IMR-90 (cell line): ENCODE measurements around the gene KCNMA1. TPM values are rescaled to one million over a fixed set of nuclear protein-coding genes. Genes with fewer than 3 reads are reported as not detected.

Source experiments
- ATAC-seq: fragments of 200-7000 bp; cut with Tn5 transposase; 2 replicates; pipeline ENCODE4 v1.9.1; 2020; ENCODE audit warnings: low read depth, mild to moderate bottlenecking, moderate library complexity
- BruUV-seq: library from RNA; stranded (reverse); fragments of 400-500 nt; replicated peaks from 2 replicates; lab custom pipeline; 2021; lab: Mats Ljungman, UMichigan
- CTCF ChIA-PET: fragments of 300-600 bp; formaldehyde crosslinking; extraction: SDS; loops from one replicate; lab custom pipeline; 2021; ENCODE audit warnings: antibody characterized with exemption; lab: Yijun Ruan, JAX
- POLR2A ChIA-PET: fragments of 300-600 bp; sonication (Branson Sonifier 250); formaldehyde crosslinking; loops from one replicate; lab custom pipeline; 2022; ENCODE audit warnings: antibody characterized with exemption; ENCODE audit not compliant: unreplicated experiment; lab: Charles Lee
- DNase-seq: peaks from one replicate; pipeline ENCODE4 v3.0.0; 2013
- H2AFZ ChIP-seq: replicated peaks from 2 replicates; pipeline ENCODE3; 2013; ENCODE audit warnings: low read length, mild to moderate bottlenecking; ENCODE audit not compliant: poor library complexity
- H2AK5ac ChIP-seq: 2 replicates; pipeline ENCODE4 v1.6.1; 2013; ENCODE audit warnings: low read depth, low read length, inconsistent platforms
- H2AK9ac ChIP-seq: replicated peaks from 2 replicates; pipeline ENCODE3; 2013; ENCODE audit warnings: mild to moderate bottlenecking, low read depth, low read length, moderate library complexity; ENCODE audit not compliant: poor library complexity
- H2BK120ac ChIP-seq: 2 replicates; pipeline ENCODE4 v1.6.1; 2013; ENCODE audit warnings: low read depth, low read length, inconsistent platforms
- H2BK15ac ChIP-seq: 3 replicates; pipeline ENCODE4 v1.6.1; 2013; ENCODE audit warnings: low read depth, low read length, inconsistent platforms
- H2BK20ac ChIP-seq: 2 replicates; pipeline ENCODE4 v1.6.1; 2013; ENCODE audit warnings: low read depth, mild to moderate bottlenecking, inconsistent platforms, low read length, moderate library complexity
- H2BK5ac ChIP-seq: 2 replicates; pipeline ENCODE4 v1.6.1; 2013; ENCODE audit warnings: mild to moderate bottlenecking, low read depth, low read length, inconsistent platforms; ENCODE audit not compliant: poor library complexity, severe bottlenecking
- H3K14ac ChIP-seq: replicated peaks from 2 replicates; pipeline ENCODE4 v1.6.1; 2013; ENCODE audit warnings: low read depth, low read length, inconsistent platforms
- H3K18ac ChIP-seq: 2 replicates; pipeline ENCODE4 v1.6.1; 2013; ENCODE audit warnings: low read depth, low read length, control low read depth
- H3K23ac ChIP-seq: 2 replicates; pipeline ENCODE4 v1.6.1; 2013; ENCODE audit warnings: low read depth, low read length, inconsistent platforms
- H3K27ac ChIP-seq: 2 replicates; pipeline ENCODE4 v1.5.1; 2013; ENCODE audit warnings: mild to moderate bottlenecking, control low read depth, low read length; ENCODE audit not compliant: insufficient read depth
- H3K27me3 ChIP-seq: 2 replicates; pipeline ENCODE4 v1.6.1; 2013; ENCODE audit warnings: low read length; ENCODE audit not compliant: control insufficient read depth, insufficient read depth
- H3K36me3 ChIP-seq: 2 replicates; pipeline ENCODE4 v1.6.1; 2013; ENCODE audit warnings: low read length, mixed read lengths; ENCODE audit not compliant: control insufficient read depth, insufficient read depth
- H3K4ac ChIP-seq: 2 replicates; pipeline ENCODE4 v1.6.1; 2013; ENCODE audit warnings: low read depth, low read length, inconsistent platforms
- H3K4me1 ChIP-seq: 2 replicates; pipeline ENCODE4 v1.6.1; 2013; ENCODE audit warnings: low read length, mixed read lengths; ENCODE audit not compliant: control insufficient read depth, insufficient read depth
- H3K4me2 ChIP-seq: 2 replicates; pipeline ENCODE4 v1.6.1; 2013; ENCODE audit warnings: low read depth, mild to moderate bottlenecking, control low read depth, low read length, moderate library complexity
- H3K4me3 ChIP-seq: 2 replicates; pipeline ENCODE4 v1.5.1; 2013; ENCODE audit warnings: low read depth, mild to moderate bottlenecking, control low read depth, low read length, moderate library complexity; ENCODE audit not compliant: insufficient read depth
- H3K56ac ChIP-seq: 2 replicates; pipeline ENCODE4 v1.6.1; 2013; ENCODE audit warnings: low read length, inconsistent platforms; ENCODE audit not compliant: insufficient read depth; ENCODE audit errors: extremely low read depth
- H3K79me1 ChIP-seq, 2 experiments: 2 replicates each; pipeline ENCODE4 v1.6.1; 2013; ENCODE audit warnings: low read length in 2 of 2, inconsistent platforms in 1 of 2, low read depth in 1 of 2
- H3K9ac ChIP-seq: 2 replicates; pipeline ENCODE4 v1.6.1; 2013; ENCODE audit warnings: low read depth, low read length, control low read depth
- H3K9me1 ChIP-seq: 2 replicates; pipeline ENCODE4 v1.6.1; 2013; ENCODE audit warnings: low read length, inconsistent platforms; ENCODE audit not compliant: insufficient read depth
- H3K9me3 ChIP-seq: 2 replicates; pipeline ENCODE4 v1.6.1; 2013; ENCODE audit warnings: low read length; ENCODE audit not compliant: control insufficient read depth, insufficient read depth
- H4K20me1 ChIP-seq: 2 replicates; pipeline ENCODE4 v1.6.1; 2013; ENCODE audit warnings: low read length, inconsistent platforms; ENCODE audit not compliant: insufficient read depth
- H4K5ac ChIP-seq: 2 replicates; pipeline ENCODE4 v1.6.1; 2013; ENCODE audit warnings: mild to moderate bottlenecking, low read depth, low read length, control low read depth
- H4K8ac ChIP-seq, 2 experiments: 2 replicates each; pipeline ENCODE4 v1.6.1; 2013; ENCODE audit warnings: low read depth in 2 of 2, low read length in 2 of 2, control low read depth in 1 of 2, inconsistent platforms in 1 of 2
- H4K91ac ChIP-seq: 2 replicates; pipeline ENCODE4 v1.6.1; 2013; ENCODE audit warnings: low read depth, low read length, inconsistent platforms; ENCODE audit not compliant: insufficient read depth
- BHLHE40 ChIP-seq: fragments of 150-350 bp; IDR thresholded peaks from 2 replicates; pipeline ENCODE4 v1.6.1; 2016; ENCODE audit warnings: mild to moderate bottlenecking, low read depth, low read length
- CEBPB ChIP-seq: IDR thresholded peaks from 2 replicates; pipeline ENCODE4 v1.6.1; 2012; ENCODE audit warnings: low read depth, low read length, improper control_type of control experiment
- CHD1 ChIP-seq: IDR thresholded peaks from 2 replicates; pipeline ENCODE4 v1.6.1; 2012; ENCODE audit warnings: low read depth, low read length, improper control_type of control experiment
- ELK1 ChIP-seq: fragments of 150-350 bp; IDR thresholded peaks from 2 replicates; pipeline ENCODE4 v1.6.1; 2016; ENCODE audit warnings: low read depth, mild to moderate bottlenecking, low read length, moderate library complexity, borderline replicate concordance
- FOS ChIP-seq: fragments of 150-350 bp; IDR thresholded peaks from 2 replicates; pipeline ENCODE4 v1.6.1; 2016; ENCODE audit warnings: low read depth, low read length
- MAFK ChIP-seq: IDR thresholded peaks from 2 replicates; pipeline ENCODE4 v1.6.1; 2012; ENCODE audit warnings: low read depth, low read length, improper control_type of control experiment
- MAZ ChIP-seq: IDR thresholded peaks from 2 replicates; pipeline ENCODE4 v1.6.1; 2012; ENCODE audit warnings: low read depth, mild to moderate bottlenecking, low read length, improper control_type of control experiment, moderate library complexity, borderline replicate concordance
- MXI1 ChIP-seq: IDR thresholded peaks from 2 replicates; pipeline ENCODE4 v1.6.1; 2012; ENCODE audit warnings: low read depth, mild to moderate bottlenecking, low read length, moderate library complexity, borderline replicate concordance
- NFE2L2 ChIP-seq: fragments of 150-350 bp; IDR thresholded peaks from 2 replicates; pipeline ENCODE4 v1.6.1; 2016; ENCODE audit warnings: low read depth, mild to moderate bottlenecking, low read length
- POLR2A ChIP-seq: IDR thresholded peaks from 2 replicates; pipeline ENCODE4 v1.6.1; 2012; ENCODE audit warnings: mild to moderate bottlenecking, low read depth, low read length
- RAD21 ChIP-seq: IDR thresholded peaks from 2 replicates; pipeline ENCODE4 v1.6.1; 2012; ENCODE audit warnings: low read length, improper control_type of control experiment
- RCOR1 ChIP-seq: IDR thresholded peaks from 2 replicates; pipeline ENCODE4 v1.6.1; 2012; ENCODE audit warnings: mild to moderate bottlenecking, low read length, improper control_type of control experiment; ENCODE audit not compliant: insufficient replicate concordance
- RFX5 ChIP-seq: IDR thresholded peaks from 2 replicates; pipeline ENCODE4 v1.8.0; 2012; ENCODE audit warnings: low read depth, mild to moderate bottlenecking, low read length, moderate library complexity
- SMC3 ChIP-seq: fragments of 150-350 bp; IDR thresholded peaks from 2 replicates; pipeline ENCODE4 v1.6.1; 2016; ENCODE audit warnings: low read depth, mild to moderate bottlenecking, antibody characterized with exemption, low read length, moderate library complexity
- WGBS, 2 experiments: methylation state at CpG; one replicate each; pipeline versions ENCODE4 v1.1.5 to v1.1.7; 2013; ENCODE audit warnings: missing lambda C conversion rate in 2 of 2; ENCODE audit not compliant: insufficient read length in 1 of 2; ENCODE audit errors: extremely low coverage in 2 of 2; 5-methylcytosine and 5-hydroxymethylcytosine counted together
- dilution Hi-C: fragments of 300-500 bp; cut with HindIII; formaldehyde crosslinking; loops from one replicate; pipeline ENCODE4 v1.14.3; 2018; ENCODE audit warnings: low sequenced_read_pairs; ENCODE audit not compliant: unreplicated experiment
- in situ Hi-C: fragments of 300-500 bp; cut with MboI; formaldehyde crosslinking; loops from 3 replicates; pipeline ENCODE4 v1.14.3; 2019; ENCODE audit warnings: low sequenced_read_pairs, inconsistent platforms, mixed read lengths
- intact Hi-C: fragments of 100-400 bp; cut with micrococcal nuclease; formaldehyde crosslinking; loops from 2 replicates; pipeline ENCODE4 v1.10.0; 2022
- polyA plus RNA-seq, 3 experiments: library from polyadenylated mRNA; depleted of rRNA; stranded (reverse); fragments of >200 nt; gene quantifications; 2 replicates each; pipeline ENCODE4 v1.2.3, GENCODE V29; 2012; ENCODE audit warnings: low replicate concordance in 1 of 3
- total RNA-seq: library from RNA; depleted of rRNA; stranded (reverse); fragments of >200 nt; gene quantifications from 2 replicates; pipeline ENCODE4 v1.2.3, GENCODE V29; 2012
- TF ChIP-seq, protein P1 (sequence below): fragments of 150-350 bp; IDR thresholded peaks from 2 replicates; pipeline ENCODE4 v1.6.1; 2017; ENCODE audit warnings: mild to moderate bottlenecking, antibody characterized with exemption, low read length, low read depth

KCNMA1 gene
- total and polyA plus RNA-seq, 2 of the 4 experiments (the other 2 are of a cell fraction), result 25.6 to 29.6 TPM

GRCh38 chr10:77486517-77486916 lies 151.1 kb downstream of the KCNMA1 start:
- in situ Hi-C loops (no loop called here), dilution Hi-C loops (no loop called here), intact Hi-C loops (no loop called here)
- no CpG with 5 or more reads among the region's 3 CpGs for WGBS, 2 experiments
- Histone ChIP-seq H2BK20ac (no peak overlapping the region), H4K5ac (no peak overlapping the region), H3K14ac (no peak overlapping the region), H3K18ac (no peak overlapping the region), H3K4ac (no peak overlapping the region), H3K4me2 (no peak overlapping the region), H2BK120ac (no peak overlapping the region), H4K20me1 (no peaks in the 10 kb centered on the region), H3K4me3 (no peak overlapping the region), H3K9me3 (no peaks in the 10 kb centered on the region; the same call in 1 of the 2 replicates), H3K23ac (no peak overlapping the region), H3K9ac (no peak overlapping the region), H3K27ac (no peak overlapping the region), H4K8ac (no peak overlapping the region), H3K36me3 (no peaks in the 10 kb centered on the region), H2BK15ac (no peak overlapping the region), H3K4me1 (no peaks in the 10 kb centered on the region), H3K56ac (no peak overlapping the region), H2AK5ac (no peak overlapping the region), H3K79me1 (no peaks in the 10 kb centered on the region), H3K9me1 (no peaks in the 10 kb centered on the region), H4K91ac (no peak overlapping the region), H3K27me3 (0 out of 2 replicates have a peak, but pooled peaks cover 3% of the 10 kb centered on the region), H2AK9ac (no peak overlapping the region), H2AFZ (no peak overlapping the region), H2BK5ac (no peak overlapping the region)
- no peak for DNase-seq
- ChIA-PET CTCF (interaction anchor here (1.3 kb wide), 1 partner anchor 8 kb away, joined by 3 read pairs; no protein-coding TSS in a partner anchor), POLR2A (no interaction called here)
- TF ChIP-seq RCOR1 (no peak), CHD1 (no peak), CEBPB (no peak), FOS (no peak), RFX5 (no peak), RAD21 (no peak), MAZ (no peak), POLR2A (no peak), BHLHE40 (no peak), MXI1 (no peak), NFE2L2 (no peak), ELK1 (no peak), MAFK (no peak), SMC3 (no peak)
- TF ChIP-seq, protein P1, sequence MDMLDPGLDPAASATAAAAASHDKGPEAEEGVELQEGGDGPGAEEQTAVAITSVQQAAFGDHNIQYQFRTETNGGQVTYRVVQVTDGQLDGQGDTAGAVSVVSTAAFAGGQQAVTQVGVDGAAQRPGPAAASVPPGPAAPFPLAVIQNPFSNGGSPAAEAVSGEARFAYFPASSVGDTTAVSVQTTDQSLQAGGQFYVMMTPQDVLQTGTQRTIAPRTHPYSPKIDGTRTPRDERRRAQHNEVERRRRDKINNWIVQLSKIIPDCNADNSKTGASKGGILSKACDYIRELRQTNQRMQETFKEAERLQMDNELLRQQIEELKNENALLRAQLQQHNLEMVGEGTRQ, result no peak
- BruUV-seq, result no TSS peak
- ATAC-seq, result no peak
